IPS DF 6.9 (cell line): ENCODE measurements around the gene MPRIP.
"Not testable (repeated sequence)": the region's sequence is repeated elsewhere in the genome, so short reads cannot be mapped to it uniquely, and the experiment has no call there.

Experiments
- DNase-seq: peaks from one replicate; pipeline ENCODE4 v3.0.0-alpha.2; 2013; ENCODE audit warnings: low read depth, low spot score
- H3K27ac ChIP-seq: one replicate; pipeline ENCODE4 v1.5.1; 2013; ENCODE audit warnings: low read length, control low read depth
- H3K27me3 ChIP-seq: 2 replicates; pipeline ENCODE4 v1.6.1; 2013; ENCODE audit warnings: mild to moderate bottlenecking, low read length; ENCODE audit not compliant: control insufficient read depth, insufficient read depth
- H3K36me3 ChIP-seq: 2 replicates; pipeline ENCODE4 v1.6.1; 2013; ENCODE audit warnings: low read length; ENCODE audit not compliant: control insufficient read depth, insufficient read depth
- H3K4me1 ChIP-seq: 2 replicates; pipeline ENCODE4 v1.6.1; 2013; ENCODE audit warnings: low read length; ENCODE audit not compliant: control insufficient read depth, insufficient read depth
- H3K4me3 ChIP-seq: 2 replicates; pipeline ENCODE4 v1.5.1; 2013; ENCODE audit warnings: mild to moderate bottlenecking, low read length
- H3K9me3 ChIP-seq: 2 replicates; pipeline ENCODE4 v1.6.1; 2013; ENCODE audit warnings: low read length, inconsistent platforms; ENCODE audit not compliant: control insufficient read depth, insufficient read depth
- WGBS: extraction: QIAGEN DNeasy Blood & Tissue Kit; methylation state at CpG from one replicate; pipeline ENCODE4 v1.1.7; 2013; ENCODE audit warnings: mixed read lengths, missing lambda C conversion rate; ENCODE audit not compliant: insufficient read length, insufficient coverage; 5-methylcytosine and 5-hydroxymethylcytosine counted together

The MPRIP gene

GRCh38 chr17:17156107-17156506 is 113.8 kb downstream of the MPRIP start:
- no peak overlapping the region for H3K4me3 ChIP-seq
- no peaks in the 10 kb centered on the region for H3K27me3 ChIP-seq
- WGBS: no CpG with 5 or more reads among the region's 4 CpGs
- H3K4me1 ChIP-seq: no peaks in the 10 kb centered on the region
- H3K9me3 ChIP-seq: no peaks in the 10 kb centered on the region
- DNase-seq: no peak
- H3K27ac ChIP-seq: no peak overlapping the region
- H3K36me3 ChIP-seq: peaks cover 18% of the 10 kb centered on the region

GRCh38 chr17:17156511-17156910 is 114.3 kb downstream of the MPRIP start:
- H3K27ac ChIP-seq: no peak overlapping the region
- H3K4me1 ChIP-seq: no peaks in the 10 kb centered on the region
- DNase-seq: no peak
- H3K4me3 ChIP-seq: no peak overlapping the region
- H3K36me3 ChIP-seq: peaks cover 18% of the 10 kb centered on the region
- WGBS: no CpG with 5 or more reads among the region's 10 CpGs
- H3K9me3 ChIP-seq: no peaks in the 10 kb centered on the region
- H3K27me3 ChIP-seq: no peaks in the 10 kb centered on the region

DNA sequence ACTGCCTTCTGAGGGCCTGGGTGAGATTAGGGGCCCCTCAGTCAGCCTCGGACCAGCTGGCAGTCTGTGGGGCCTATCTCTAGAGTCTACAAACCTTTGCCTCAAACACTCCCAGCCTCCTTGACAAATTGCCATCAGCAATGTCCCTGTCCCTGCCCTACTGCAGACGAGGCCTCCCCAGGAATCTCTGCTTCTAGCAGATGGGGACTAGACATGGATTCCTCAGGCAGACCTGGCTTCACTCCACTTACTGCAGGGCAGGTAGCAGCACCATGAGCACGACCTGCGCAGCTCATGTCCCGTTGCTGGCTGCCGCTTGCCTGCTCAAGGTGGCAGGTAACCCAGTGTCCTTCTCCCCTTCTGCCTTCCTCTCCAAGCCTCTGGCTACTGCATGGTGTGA is 114.8 kb downstream of the MPRIP start:
- DNase-seq: no peak
- Histone ChIP-seq H3K9me3 (no peaks in the 10 kb centered on the region), H3K4me3 (no peak overlapping the region), H3K36me3 (peaks cover 24% of the 10 kb centered on the region), H3K27me3 (no peaks in the 10 kb centered on the region), H3K4me1 (no peaks in the 10 kb centered on the region), H3K27ac (no peak overlapping the region)
- WGBS: no CpG with 5 or more reads among the region's 6 CpGs

- not testable (repeated sequence) for H3K27me3 ChIP-seq, DNase-seq, H3K9me3 ChIP-seq, H3K4me3 ChIP-seq, H3K4me1 ChIP-seq, H3K27ac ChIP-seq
- peaks cover 27% of the 10 kb centered on the region for H3K36me3 ChIP-seq
- no CpG with 5 or more reads among the region's 33 CpGs for WGBS
Observed at GRCh38 chr17:17158506-17158905, 116.2 kb downstream of the MPRIP start.

- no peak for DNase-seq
- no peak overlapping the region for H3K4me3 ChIP-seq
- H3K4me1 ChIP-seq: no peaks in the 10 kb centered on the region
- no peak overlapping the region for H3K27ac ChIP-seq
- H3K27me3 ChIP-seq: no peaks in the 10 kb centered on the region
- peaks cover 33% of the 10 kb centered on the region for H3K36me3 ChIP-seq
- H3K9me3 ChIP-seq: no peaks in the 10 kb centered on the region
- WGBS: no CpG with 5 or more reads among the region's 4 CpGs
Observed at GRCh38 chr17:17159571-17159970, 117.3 kb downstream of the MPRIP start.

DNA sequence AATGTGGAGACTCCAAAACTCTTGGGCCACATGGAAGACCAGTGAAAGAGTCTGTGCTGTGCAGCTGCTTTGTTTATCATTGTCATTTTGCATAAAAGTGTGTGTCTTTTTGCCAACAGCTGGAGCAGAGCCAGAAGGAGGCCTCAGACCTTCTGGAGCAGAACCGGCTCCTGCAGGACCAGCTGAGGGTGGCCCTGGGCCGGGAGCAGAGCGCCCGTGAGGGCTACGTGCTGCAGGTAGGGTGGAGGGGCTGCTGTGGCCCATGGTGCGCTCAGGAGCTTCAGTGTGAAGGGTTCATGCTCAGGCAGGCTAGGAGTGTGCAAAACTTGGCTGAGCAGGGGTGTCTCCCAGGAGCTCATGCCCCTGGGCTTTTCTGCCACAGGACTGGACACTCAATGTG is 118.9 kb downstream of the MPRIP start:
- WGBS: no CpG with 5 or more reads among the region's 6 CpGs
- no peaks in the 10 kb centered on the region; the same call in 1 of the 2 replicates for H3K4me1 ChIP-seq
- no peaks in the 10 kb centered on the region for H3K9me3 ChIP-seq
- H3K4me3 ChIP-seq: no peak overlapping the region
- no peaks in the 10 kb centered on the region for H3K27me3 ChIP-seq
- no peak overlapping the region for H3K27ac ChIP-seq
- peaks cover 36% of the 10 kb centered on the region for H3K36me3 ChIP-seq
- DNase-seq: no peak

DNA sequence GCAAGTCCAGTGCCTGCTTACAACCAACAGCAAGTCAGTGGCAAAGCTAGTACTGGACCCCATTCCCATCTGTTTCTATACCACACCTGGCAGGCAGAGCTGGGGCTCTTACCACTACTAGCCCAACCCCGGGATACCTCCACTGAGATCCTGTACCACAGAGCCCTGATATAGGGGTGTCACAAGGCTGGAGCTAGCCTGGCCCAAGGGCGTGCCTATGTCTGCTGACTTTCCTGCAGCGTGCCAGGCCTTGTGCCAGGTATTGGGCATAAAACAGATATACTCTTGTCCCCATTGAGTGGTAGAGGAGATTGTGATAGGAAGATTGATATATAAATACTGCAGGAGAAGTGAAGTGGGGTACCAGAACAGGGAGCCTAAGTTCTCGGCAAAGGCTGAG is 119.5 kb downstream of the MPRIP start:
- H3K4me3 ChIP-seq: no peak overlapping the region
- H3K27me3 ChIP-seq: no peaks in the 10 kb centered on the region
- H3K36me3 ChIP-seq: peaks cover 38% of the 10 kb centered on the region
- no peak overlapping the region for H3K27ac ChIP-seq
- no peaks in the 10 kb centered on the region for H3K9me3 ChIP-seq
- no peaks in the 10 kb centered on the region; the same call in 1 of the 2 replicates for H3K4me1 ChIP-seq
- WGBS: no CpG with 5 or more reads among the region's 4 CpGs
- DNase-seq: no peak

- no peaks in the 10 kb centered on the region for H3K9me3 ChIP-seq
- H3K27ac ChIP-seq: no peak overlapping the region
- peaks cover 30% of the 10 kb centered on the region for H3K36me3 ChIP-seq
- WGBS: no CpG with 5 or more reads among the region's 25 CpGs
- no peaks in the 10 kb centered on the region; the same call in 1 of the 2 replicates for H3K4me1 ChIP-seq
- no peak overlapping the region for H3K4me3 ChIP-seq
- DNase-seq: no peak
- no peaks in the 10 kb centered on the region for H3K27me3 ChIP-seq
Observed at GRCh38 chr17:17164156-17164555, 121.9 kb downstream of the MPRIP start.

GRCh38 chr17:17164676-17165075 is 122.4 kb downstream of the MPRIP start:
- WGBS: no CpG with 5 or more reads among the region's 17 CpGs
- Histone ChIP-seq H3K4me3 (no peak overlapping the region), H3K9me3 (no peaks in the 10 kb centered on the region), H3K36me3 (peaks cover 28% of the 10 kb centered on the region), H3K27me3 (no peaks in the 10 kb centered on the region), H3K4me1 (no peaks in the 10 kb centered on the region; the same call in 1 of the 2 replicates), H3K27ac (no peak overlapping the region)
- no peak for DNase-seq

GRCh38 chr17:17165666-17166308 is 123.5 kb downstream of the MPRIP start:
- Histone ChIP-seq H3K36me3 (peaks cover 28% of the 10 kb centered on the region), H3K4me1 (no peaks in the 10 kb centered on the region; the same call in 1 of the 2 replicates), H3K4me3 (no peak overlapping the region), H3K27me3 (no peaks in the 10 kb centered on the region), H3K27ac (no peak overlapping the region), H3K9me3 (no peaks in the 10 kb centered on the region)
- WGBS: no CpG with 5 or more reads among the region's 23 CpGs
- no peak for DNase-seq

- H3K36me3 ChIP-seq: peaks cover 28% of the 10 kb centered on the region
- no peak for DNase-seq
Observed at GRCh38 chr17:17166446-17166845, 124.2 kb downstream of the MPRIP start.

More at GRCh38 chr17:17166446-17166845, 124.2 kb downstream of the MPRIP start:
- Histone ChIP-seq H3K27ac (no peak overlapping the region), H3K27me3 (no peaks in the 10 kb centered on the region), H3K4me3 (no peak overlapping the region), H3K4me1 (no peaks in the 10 kb centered on the region; the same call in 1 of the 2 replicates), H3K9me3 (no peaks in the 10 kb centered on the region)
- no CpG with 5 or more reads among the region's 8 CpGs for WGBS
